GM19463 (cell line): ENCODE measurements around the gene ATP11C.
"Not testable (repeated sequence)": the region's sequence is repeated elsewhere in the genome, so short reads cannot be mapped to it uniquely, and the experiment has no call there.

Source experiments
- ATAC-seq: cut with Tn5 transposase; IDR thresholded peaks from one replicate; pipeline ENCODE4 v1.9.1; 2021; ENCODE audit warnings: mild to moderate bottlenecking, moderate library complexity; ENCODE audit not compliant: unreplicated experiment

The ATP11C gene

GRCh38 chrX:139738581-139738980 lies 194.3 kb downstream of the ATP11C start:
- ATAC-seq: no peak

- ATAC-seq: no peak
These were observed 196.7 kb downstream of the ATP11C start for GRCh38 chrX:139736151-139736550.

- no peak for ATAC-seq
These were observed 197.9 kb downstream of the ATP11C start for GRCh38 chrX:139734996-139735395.

- peak; percentile 88 for ATAC-seq
These were observed 207.1 kb downstream of the ATP11C start for GRCh38 chrX:139725720-139726119.

- ATAC-seq: no peak
These were observed 208.2 kb downstream of the ATP11C start for GRCh38 chrX:139724626-139725025.

GRCh38 chrX:139720979-139721378 lies 211.9 kb downstream of the ATP11C start:
- no peak for ATAC-seq

- no peak for ATAC-seq
These were observed 212.7 kb downstream of the ATP11C start for GRCh38 chrX:139720136-139720535.

GRCh38 chrX:139708067-139708466 lies 224.8 kb downstream of the ATP11C start, which contains the start of gene MCF2:
MCF2 (minus strand) TSS chrX:139708167; CDS start chrX:139651744, 56,423 bp downstream.
- ATAC-seq: no peak

GRCh38 chrX:139702658-139703057 lies 230.2 kb downstream of the ATP11C start:
- ATAC-seq: no peak

GRCh38 chrX:139692908-139693307 lies 239.9 kb downstream of the ATP11C start:
- ATAC-seq: no peak

- no peak for ATAC-seq
These were observed 240.4 kb downstream of the ATP11C start for GRCh38 chrX:139692506-139692849.

GRCh38 chrX:139691843-139692505 lies 240.9 kb downstream of the ATP11C start:
- no peak for ATAC-seq

- ATAC-seq: no peak
These were observed 241.4 kb downstream of the ATP11C start for GRCh38 chrX:139691493-139691842.

- not testable (repeated sequence) for ATAC-seq
These were observed 247.7 kb downstream of the ATP11C start for GRCh38 chrX:139685175-139685574.

- no peak for ATAC-seq
These were observed 252.5 kb downstream of the ATP11C start for GRCh38 chrX:139680356-139680755.
